Suprapubic skin (tissue), 4 donors: ENCODE data around the gene HIP1.

Experiments
- EP300 ChIP-seq: sonication (generic); formaldehyde crosslinking; IDR thresholded peaks from one replicate; pipeline ENCODE4 v1.6.1; 2017; ENCODE audit warnings: antibody characterized with exemption
- POLR2A ChIP-seq, 2 donors: fragments of 450-650 bp; IDR thresholded peaks; one replicate each; pipeline ENCODE4 v1.6.1; 2017; ENCODE audit warnings: antibody characterized with exemption in 2 of 2, mild to moderate bottlenecking in 2 of 2, moderate library complexity in 2 of 2
- POLR2AphosphoS5 ChIP-seq, 3 donors: sonication (generic); formaldehyde crosslinking; IDR thresholded peaks; one replicate each; pipeline ENCODE4 v1.6.1; 2017; ENCODE audit warnings: antibody characterized with exemption in 3 of 3
- TF ChIP-seq, protein P1 (sequence below), 2 donors: fragments of 200-600 bp in 1 of 2; fragments of 450-650 bp in 1 of 2; sonication (generic) in 1 of 2; IDR thresholded peaks; one replicate each; pipeline ENCODE4 v1.5.1; 2016 to 2019; ENCODE audit warnings: antibody characterized with exemption in 2 of 2, mild to moderate bottlenecking in 1 of 2, moderate library complexity in 1 of 2

DNA sequence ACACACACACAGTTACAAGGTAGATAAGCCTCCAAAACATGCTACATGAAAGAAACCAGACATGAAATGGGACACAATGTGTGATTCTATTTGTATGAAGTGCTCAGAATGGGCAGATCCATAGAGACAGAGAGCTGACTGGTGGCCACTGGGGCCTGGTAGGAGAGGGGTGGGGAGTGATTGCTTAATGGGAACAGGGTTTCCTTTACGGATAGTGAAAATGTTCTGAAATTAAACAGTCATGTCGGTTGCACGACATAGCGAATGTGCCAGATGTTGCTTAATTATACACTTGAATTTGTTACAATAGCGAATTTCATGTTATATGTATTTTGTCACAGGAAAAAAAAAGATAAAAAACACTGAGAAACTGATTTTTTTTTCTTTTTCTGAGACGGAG is 124.3 kb downstream of the HIP1 start:
- TF ChIP-seq POLR2A (IDR thresholded peaks at IDR 0.05) (no peak), POLR2AphosphoS5 (IDR thresholded peaks at IDR 0.05) (no peak), EP300 (no peak)
- TF ChIP-seq, protein P1, sequence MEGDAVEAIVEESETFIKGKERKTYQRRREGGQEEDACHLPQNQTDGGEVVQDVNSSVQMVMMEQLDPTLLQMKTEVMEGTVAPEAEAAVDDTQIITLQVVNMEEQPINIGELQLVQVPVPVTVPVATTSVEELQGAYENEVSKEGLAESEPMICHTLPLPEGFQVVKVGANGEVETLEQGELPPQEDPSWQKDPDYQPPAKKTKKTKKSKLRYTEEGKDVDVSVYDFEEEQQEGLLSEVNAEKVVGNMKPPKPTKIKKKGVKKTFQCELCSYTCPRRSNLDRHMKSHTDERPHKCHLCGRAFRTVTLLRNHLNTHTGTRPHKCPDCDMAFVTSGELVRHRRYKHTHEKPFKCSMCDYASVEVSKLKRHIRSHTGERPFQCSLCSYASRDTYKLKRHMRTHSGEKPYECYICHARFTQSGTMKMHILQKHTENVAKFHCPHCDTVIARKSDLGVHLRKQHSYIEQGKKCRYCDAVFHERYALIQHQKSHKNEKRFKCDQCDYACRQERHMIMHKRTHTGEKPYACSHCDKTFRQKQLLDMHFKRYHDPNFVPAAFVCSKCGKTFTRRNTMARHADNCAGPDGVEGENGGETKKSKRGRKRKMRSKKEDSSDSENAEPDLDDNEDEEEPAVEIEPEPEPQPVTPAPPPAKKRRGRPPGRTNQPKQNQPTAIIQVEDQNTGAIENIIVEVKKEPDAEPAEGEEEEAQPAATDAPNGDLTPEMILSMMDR (IDR thresholded peaks at IDR 0.05) = no peak
